Iris pigment epithelial cell (primary cell): ENCODE data around the gene ATXN7.
A peak's percentile ranks its signal among the peaks of the same experiment; 100 is the strongest.

Source experiments
- DNase-seq: peaks from one replicate; pipeline ENCODE4 v3.0.0-alpha.2; 2011; ENCODE audit warnings: low read depth

ATXN7 gene

DNA sequence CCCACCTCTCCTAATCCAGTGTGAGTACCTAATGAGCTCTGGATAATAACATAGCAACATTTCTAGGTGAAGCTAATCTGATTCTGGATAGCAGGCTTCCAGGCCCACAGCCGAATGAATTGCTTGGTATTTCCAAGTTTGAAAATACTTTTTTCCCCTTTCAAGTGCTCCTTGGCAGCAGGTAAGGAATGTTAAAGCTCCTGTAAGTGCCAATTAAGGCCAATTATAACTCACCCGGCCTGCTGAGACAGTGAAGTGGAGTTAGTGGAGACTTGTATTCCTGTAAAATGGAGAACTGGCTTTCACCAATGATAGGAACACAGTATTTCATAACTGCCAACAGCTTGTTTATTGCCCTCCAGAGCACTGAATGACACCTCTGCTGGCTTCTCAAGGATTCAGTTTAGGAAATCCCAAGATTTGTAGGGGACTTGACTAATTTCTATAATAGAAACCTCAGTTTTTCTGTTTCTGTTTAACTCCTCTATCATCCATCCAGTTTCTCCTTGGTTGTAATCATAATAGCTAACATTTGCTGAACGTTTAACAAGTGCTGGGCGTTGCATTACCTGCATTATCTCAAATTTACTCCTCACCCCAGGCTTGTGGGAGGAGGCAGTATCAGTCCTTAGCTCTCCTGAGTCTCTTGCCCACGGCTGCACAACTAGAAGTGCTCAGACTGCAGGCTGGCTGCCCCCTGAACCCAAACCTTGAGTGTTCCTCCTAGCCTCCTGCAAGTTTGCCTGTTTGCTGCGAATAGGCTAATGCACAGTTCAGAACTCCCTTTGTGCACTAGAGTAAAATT, 101.2 kb downstream of the ATXN7 start:
- no peak for DNase-seq

DNA sequence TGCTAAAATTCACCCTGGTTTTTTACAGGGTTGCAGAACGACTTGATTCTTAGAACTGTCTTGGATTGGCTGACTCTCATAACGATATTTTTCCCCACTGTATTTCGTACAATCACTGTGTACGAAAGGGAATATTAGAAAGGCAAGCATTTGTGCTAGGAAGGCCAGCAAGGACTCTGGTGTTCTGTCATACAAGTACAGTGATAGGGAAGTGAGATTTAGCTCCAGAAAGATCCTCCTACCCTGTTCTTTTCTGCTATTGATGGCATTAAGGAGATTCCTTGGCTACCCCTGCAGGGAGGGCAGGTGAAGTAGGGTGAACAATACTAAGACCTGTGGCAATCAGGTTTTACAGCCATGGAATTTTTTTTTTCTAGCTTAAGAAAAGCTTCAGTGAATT, 102.3 kb downstream of the ATXN7 start:
- no peak for DNase-seq

DNA sequence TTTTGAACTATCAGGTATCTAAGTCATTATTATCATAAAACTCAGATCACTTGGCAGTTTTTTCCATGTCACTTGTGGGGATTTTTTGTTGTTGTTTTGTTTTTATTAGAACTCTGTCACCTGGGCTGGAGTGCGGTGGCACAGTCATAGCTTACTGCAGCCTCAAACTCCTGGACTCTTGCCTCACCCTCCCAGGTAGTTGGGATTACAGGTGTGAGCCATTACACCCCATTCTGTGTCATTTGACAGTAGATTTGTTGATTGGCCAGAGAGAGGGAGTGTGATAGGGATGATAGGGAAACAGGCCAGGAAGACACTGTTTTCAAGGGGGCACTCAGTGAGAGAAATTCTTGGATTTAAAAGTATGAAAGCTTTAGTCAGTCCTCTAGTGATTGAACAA, 103.2 kb downstream of the ATXN7 start:
- DNase-seq = no peak

DNA sequence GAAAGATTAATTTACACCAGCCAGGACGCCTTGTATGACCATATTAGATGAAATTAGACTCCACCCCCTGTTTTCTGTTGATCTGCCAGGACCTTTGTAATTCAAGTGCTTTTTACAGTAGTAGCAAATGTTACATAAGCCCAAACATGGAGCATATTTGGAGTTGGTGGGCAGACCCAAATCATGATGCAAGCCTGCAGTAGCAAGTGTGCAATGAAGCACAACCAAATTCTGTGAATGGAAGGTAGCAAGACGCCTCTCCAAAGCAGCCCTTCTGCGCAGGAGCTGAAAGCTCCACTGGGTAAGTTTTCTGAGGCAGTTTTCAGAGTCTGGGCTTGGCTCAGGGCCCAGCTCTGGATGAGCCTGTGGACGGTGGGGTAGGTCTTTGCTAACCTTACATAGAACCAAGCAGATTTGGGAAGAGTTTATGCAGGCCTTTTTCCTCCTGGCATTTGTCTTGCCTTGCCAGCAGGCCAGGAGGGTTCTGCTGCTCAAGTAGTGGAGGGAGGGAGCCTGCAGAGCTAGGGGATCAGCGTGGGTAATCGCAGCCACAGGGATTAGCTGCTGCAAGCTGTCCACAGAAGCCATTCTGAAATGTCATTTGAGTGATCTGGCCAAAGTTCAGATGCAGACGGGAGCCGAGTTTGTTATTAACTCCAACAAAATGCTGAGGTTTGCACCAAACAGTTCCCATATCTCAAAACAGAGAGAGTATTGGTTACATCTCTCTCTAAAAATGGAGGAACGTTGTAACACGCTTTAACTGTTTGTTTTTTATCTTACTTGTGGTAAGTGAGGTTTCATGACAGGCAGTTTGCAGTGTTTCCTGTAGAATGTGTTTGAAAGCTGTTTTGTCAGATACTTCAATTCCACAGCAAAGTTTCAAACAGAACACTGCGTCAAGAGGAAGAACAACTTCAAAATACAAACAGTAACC, 104.3 kb downstream of the ATXN7 start:
- DNase-seq = peak; percentile 90

DNA sequence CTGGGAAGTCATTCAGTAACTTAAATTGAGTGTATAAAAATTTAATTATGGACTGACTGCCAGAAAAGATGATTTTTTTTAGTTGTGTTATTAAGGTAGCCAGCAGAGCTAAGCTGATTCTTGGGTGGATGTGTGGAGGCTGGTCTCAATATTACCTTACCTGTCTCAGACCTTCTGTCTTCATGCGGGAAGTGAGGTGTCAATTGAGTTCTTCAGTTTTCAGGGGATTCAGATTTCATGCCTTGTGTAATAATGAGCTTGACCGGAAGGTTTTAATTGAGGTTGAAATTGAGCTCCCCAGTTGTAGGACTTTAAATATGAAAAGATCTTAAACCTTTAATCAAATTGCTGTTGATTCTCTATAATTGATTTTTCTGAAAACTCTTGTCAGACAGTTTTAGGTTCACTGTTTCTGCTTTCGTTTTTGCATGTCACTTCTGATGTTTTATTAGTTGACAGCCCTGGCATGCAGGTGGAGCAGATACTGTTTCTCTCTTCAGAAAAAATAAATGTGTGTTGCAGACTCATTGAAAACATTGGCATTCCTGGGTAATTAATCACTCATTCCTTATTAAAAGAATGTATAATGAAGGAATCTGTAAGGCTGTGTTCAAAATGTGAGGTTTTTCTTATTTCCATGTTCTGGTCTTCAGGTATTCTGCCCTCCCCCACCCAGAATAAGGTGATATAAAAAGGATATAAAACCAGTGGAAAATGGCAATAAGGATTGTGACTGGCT, 105.1 kb downstream of the ATXN7 start:
- peak; percentile 40 for DNase-seq

DNA sequence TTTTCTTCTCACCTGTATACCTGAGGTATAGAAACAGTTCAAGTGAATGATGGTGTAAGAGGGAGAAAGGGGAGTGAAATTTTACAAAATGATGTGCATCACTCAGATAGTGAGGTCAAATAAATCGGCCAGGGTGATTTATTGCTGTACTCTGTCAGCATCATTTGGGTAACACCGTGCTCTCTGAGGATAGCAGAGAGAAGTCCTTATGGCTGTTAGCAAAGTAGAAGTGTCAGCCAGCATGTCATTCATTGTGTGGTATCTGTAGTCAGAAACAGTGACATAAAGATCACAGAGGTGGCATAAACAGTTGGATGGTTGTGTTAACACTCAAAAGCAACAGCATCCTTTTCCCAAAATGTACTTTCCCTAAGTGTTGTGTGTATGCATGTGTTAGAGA, 106.2 kb downstream of the ATXN7 start:
- DNase-seq = no peak

DNA sequence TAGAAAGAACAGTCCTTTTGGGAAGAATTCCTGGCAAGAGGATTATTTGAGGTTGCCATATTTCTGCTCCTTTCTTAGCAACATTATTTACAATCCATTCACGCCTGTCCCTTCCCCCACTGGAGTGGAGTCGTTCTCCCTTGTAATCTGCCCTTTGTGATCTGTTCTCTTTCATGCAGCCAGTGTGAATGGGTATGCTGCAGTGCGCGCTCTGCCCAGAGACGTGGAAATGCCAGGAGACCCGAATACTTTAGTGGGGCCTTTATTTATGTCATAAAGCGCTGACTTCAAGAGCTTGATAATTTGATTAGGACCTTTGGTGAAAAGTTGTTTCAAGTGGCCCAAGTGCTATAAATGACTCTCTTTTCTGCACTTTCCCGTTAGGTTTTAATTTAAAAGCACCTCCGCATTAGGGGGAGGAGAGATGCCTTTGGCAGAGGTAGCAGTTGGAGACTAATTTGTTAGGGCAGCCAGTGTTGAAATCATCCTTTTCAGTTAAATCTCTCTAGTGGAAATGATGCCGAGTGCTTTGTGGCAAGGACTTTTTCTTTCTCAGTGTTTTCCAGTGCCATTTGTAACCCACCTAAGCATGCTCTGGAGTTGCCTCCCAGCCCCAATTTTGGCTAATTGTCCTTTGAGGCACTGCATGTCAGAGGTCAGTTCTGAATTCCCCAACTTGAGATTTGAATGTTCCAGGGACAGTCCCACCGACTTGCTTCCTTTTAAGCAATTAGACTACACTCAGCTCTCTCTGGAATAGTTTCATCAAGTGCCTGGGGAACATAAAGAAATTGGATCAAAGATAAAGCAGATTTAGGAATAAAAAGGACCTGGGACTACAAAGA, 107.2 kb downstream of the ATXN7 start:
- no peak for DNase-seq

DNA sequence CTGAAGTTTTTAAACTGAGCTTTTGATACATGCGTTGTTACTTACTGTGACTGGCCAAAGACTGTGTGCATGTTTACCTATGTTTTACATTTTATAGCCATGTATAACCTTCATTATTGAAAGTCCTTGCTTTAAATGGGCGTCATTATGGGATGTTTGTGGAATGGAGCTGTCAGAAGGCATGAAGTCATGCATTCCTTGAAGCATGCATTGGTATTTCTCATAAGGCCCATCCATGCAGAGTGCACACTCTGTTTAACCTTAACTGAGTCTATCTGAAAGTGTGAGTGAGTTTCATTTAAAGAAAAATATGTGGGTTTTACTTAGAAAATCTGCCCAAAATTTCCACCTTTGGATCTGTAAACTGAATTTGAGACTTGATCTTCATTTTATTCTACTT, 108.5 kb downstream of the ATXN7 start:
- DNase-seq = peak; percentile 96

DNA sequence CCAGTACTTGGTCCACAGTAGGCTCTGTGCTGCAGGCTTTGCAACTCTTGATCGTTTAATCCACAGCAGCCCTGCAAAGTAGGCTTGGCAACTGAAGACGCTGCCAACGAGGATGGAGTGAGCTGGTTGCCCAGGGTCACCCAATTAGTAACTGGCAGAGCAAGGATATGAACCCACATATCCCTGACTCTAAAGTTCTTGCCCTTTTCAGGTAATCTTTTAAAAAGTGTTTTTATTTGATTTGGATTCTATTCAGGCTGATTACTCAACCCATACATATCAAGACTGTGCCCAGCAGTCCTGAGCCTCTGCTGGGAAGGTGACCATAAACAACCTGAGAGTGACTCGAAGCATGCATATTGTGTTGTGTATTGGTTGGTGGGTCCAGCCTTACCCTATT, 109.3 kb downstream of the ATXN7 start:
- DNase-seq = no peak

DNA sequence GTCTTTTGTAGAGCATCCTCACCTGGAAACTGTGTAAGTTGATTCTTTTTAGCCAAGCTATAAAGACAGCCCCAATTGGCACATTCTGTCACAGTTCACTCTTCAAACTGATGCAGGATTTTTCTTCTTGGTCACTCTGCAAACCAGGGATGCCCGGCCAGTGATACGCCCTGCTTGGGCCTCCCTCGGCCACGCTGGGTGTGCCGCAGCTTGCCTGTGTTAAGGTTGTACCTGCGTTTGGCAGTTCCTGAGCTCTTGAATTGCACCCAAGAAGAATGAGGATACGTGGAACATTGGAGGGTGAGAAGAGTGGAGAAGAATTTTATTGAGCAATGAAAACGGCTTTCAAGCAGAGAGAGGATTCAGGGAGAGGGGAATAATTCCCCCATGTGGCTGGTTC, 109.7 kb downstream of the ATXN7 start:
- DNase-seq = no peak

DNA sequence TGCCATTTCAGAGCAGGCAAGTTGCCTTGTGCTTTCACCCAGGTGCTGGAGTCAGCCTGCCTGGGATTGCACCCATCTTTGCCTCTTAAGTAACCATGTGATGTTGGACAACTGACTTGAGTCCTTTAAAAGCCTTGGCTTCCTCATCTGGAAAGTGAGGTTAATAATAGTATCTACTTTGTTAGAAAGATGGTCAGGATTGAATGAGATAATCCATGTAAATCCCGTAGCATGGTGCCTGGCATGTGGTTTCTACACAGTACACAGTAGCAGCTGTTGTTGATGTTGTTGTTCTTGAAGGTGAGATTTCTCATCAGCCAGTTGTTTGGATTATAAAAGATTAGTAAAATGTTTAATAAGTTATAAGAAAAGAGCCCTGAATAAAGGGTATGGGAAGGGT, 110.8 kb downstream of the ATXN7 start:
- DNase-seq = no peak

DNA sequence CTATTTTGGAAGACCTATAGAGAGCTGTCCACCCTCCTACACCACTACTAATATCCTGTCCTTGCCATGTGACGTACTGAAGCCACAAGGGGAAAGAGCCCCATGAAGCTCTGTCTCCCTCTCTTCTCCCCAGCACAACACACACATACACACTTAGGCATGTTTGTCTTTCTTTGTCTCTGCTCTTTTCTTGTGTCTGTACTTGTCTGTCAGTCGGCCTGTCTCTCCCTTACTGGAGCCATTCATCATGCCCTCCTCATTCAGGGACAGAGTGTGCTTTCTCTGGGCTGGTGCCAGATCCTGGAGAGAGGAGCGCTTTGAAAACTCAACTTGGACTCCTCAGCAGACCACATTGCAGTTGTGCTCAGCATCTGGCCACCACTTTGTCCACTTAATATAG, 112.1 kb downstream of the ATXN7 start:
- DNase-seq = peak; percentile 75

DNA sequence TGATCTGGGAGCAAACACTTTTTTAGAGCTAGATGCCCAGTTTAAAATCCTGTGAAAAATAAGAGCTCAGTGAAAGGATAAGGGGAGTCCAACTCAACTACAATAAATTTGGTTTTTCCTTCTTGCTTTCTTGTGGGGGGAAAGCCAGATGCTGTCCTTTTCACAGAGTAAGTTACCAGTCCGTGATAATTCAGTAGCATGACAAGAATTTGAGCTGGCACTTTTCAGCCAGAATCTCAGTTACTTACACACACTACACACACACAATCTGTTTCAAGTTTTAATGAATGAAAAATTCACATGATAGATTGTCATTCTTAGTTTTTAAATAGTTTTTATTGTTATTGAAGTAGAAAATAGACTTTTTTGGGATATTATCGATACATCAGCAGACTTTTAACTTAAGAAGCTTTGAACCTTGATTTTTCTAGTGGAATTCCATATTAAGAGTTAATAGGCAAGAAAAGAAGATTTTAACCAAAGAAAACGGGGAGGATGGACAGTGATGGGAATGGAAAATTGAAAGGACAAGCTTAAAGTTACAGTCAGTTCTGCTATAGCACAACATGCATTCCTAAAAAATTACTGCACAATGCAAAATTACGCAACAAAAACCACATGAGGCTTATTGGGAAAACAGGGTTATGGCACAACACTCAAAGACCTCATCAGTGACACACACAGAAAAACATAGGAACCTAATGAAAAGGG, 112.6 kb downstream of the ATXN7 start:
- DNase-seq = peak; percentile 98

DNA sequence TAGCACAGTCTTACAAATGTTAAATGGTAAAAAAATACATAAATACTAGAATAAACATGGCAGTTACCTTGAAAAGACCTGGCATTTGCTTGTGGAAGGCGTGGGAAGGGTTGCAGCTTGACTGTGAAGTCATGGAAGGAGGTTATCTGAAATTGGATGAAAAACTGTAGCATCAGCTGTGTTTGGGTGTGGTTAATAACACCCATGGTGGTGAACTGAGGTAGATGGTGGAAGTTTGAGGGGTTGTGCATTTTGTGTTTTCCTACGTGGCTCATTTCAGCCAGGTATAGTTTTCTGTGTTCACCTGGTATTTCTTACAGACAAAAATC, 113.2 kb downstream of the ATXN7 start:
- no peak for DNase-seq

DNA sequence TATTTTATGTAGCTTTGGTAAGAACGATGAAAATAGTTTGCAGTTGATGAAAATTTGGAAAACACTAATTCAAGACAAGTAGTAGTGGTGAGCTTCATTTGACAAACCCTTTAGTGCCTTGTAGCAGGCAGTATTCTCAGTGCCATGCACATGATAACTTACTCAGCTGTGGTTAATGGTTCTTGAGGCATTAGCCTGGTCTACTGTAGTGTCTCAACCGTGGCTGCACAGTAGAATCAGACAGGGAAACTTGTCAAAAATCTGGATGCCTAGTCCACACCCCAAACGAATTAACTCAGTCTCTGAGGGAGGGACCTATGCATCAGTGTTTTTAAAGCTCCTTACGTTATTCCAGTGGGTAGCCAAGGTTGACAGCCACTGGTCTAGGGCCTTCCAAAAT, 114.2 kb downstream of the ATXN7 start:
- peak; percentile 22 for DNase-seq

DNA sequence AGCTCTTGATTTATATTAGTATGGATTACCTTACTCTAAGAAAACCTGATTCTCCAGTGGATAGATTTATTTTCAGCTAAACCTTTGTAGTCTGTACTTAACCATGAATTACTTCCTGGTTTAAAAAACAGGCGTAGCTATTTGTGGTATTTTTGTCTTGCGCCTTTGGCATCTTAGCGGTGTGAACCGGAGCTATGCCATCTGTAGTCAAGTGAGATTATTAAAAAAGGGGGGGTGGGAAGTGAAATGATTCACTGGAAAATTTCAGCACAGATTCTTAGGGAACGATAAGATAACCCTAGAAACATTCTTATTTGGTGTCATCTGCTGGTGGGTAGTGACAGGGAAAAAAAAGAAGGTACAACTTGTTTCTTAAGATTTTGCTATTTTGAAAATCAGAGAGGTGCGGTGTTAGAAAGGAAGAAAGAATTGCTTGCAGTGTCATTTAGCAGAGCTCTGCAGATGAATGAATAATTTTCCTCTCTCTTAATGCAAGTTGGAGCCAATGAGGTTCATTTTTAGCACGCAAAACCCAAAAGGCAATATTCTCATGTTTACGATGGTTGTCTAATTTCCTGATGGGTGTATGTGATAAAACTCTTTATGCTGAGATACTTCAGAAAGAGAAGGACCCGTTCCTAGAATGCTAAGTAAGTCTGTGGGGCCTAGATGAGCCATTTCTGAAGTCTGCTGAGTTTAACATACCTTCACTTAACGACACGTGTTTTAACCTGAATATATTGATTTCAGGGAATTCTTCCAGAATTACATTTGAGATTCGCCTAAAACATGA, 115.6 kb downstream of the ATXN7 start:
- peak; percentile 65 for DNase-seq

DNA sequence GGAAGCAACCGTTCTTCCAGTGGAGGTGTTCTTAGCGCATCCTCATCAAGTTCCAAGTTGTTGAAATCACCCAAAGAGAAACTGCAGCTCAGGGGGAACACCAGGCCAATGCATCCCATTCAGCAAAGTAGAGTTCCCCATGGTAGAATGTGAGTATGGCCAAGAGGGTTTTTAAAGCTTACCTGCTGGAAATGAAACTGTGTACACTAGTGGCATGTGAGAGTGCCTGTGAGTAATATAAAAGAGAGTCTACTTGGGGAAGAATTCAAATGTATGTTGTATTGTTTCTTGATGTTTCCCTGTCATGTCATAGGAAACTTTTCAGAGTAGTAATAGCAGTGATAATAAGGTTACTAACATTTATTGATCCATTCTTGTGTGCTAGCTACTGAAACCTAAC, 116.4 kb downstream of the ATXN7 start:
- no peak for DNase-seq

DNA sequence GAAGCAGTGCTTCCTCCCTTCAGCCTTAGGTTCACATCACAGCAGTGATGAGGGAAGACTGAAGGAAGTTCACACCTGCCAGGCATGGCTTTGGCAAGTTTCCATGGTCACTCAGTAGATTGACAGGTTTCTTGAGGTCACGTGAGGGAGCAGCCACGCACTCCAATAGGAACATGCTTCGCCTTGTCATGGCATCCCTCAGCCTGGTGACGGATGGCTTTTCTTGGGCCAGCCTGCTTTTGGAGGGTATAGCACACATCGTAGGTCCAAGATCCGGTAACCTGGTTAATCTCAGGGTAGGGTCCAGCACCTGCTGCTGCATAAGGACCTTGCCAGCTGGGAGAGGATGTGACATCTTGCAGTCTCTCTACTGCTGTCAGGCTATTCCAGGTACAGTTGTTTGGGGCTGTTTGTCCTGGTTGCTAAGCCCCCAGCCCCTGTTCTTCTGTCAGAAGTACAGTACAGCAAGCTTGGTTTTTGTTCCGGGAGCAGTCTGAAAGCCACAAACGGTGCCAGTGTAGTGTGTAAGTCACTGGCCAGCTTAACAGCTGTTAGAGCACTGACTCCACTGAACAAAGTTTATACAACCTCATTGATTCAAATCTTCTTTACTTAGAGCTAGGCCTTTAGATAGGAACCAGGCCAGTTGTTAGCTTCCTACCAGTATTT, 117.3 kb downstream of the ATXN7 start:
- DNase-seq = no peak

DNA sequence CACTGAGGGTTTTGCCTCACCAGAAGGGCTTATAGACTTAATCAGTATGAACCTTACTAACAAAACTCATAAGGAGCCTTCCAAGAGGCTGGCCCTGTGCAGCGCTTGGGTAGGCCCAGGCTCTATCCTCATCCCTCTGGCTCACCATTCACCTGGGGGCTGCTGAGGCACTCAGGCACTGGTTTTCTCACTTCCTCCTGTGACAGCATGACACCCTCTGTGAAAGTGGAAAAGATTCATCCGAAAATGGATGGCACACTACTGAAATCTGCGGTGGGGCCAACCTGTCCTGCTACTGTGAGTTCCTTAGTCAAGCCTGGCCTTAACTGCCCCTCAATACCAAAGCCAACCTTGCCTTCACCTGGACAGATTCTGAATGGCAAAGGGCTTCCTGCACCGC, 118.3 kb downstream of the ATXN7 start:
- no peak for DNase-seq

DNA sequence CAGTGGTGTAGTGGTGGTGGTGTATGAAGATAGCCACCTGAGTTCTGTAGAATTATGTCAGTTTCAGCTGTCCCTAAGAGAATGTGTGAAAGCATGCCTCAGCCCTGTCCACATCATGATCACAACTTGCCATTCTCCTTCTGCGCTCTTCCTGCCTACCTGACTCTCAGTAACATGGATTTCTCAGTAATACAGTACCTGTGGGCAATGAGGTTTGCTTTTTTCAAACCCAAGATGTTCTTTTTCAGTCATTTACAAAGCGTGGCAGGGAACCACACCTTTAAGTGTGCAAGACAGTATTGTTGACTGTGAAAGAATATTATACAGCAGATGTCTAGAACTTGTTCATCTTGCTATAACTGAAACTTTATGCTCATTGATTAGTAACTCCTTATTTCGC, 120.7 kb downstream of the ATXN7 start:
- no peak for DNase-seq
